Central memory CD8-positive, alpha-beta T cell (primary cell): Measurements from ENCODE around the gene ZNF423.

ENCODE experiments used
- ATAC-seq: fragments of 150-1000 bp; cut with Tn5 transposase; replicated peaks from 2 replicates; pipeline ENCODE4 v1.10.0; 2022; ENCODE audit warnings: mild to moderate bottlenecking, moderate FRiP score, moderate number of reproducible peaks; ENCODE audit not compliant: poor library complexity, severe bottlenecking; ENCODE audit errors: extremely low read depth
- DNase-seq, 2 donors: peaks; one replicate each; pipeline ENCODE4 v3.0.0; 2021; ENCODE audit warnings: low spot score in 2 of 2
- H3K27ac Mint-ChIP-seq: one replicate; pipeline ENCODE4 v1.8.0; 2022; ENCODE audit warnings: low read depth, mild to moderate bottlenecking, moderate library complexity, mixed read lengths
- H3K27me3 Mint-ChIP-seq: one replicate; pipeline ENCODE4 v1.8.0; 2022; ENCODE audit warnings: mixed read lengths
- H3K36me3 Mint-ChIP-seq: one replicate; pipeline ENCODE4 v1.8.0; 2022; ENCODE audit warnings: mild to moderate bottlenecking, moderate library complexity, mixed read lengths; ENCODE audit not compliant: insufficient read depth
- H3K4me1 Mint-ChIP-seq: one replicate; pipeline ENCODE4 v1.8.0; 2022; ENCODE audit warnings: mixed read lengths
- H3K4me3 Mint-ChIP-seq: one replicate; pipeline ENCODE4 v1.8.0; 2022; ENCODE audit warnings: mild to moderate bottlenecking, moderate library complexity, mixed read lengths
- H3K9me3 Mint-ChIP-seq: one replicate; pipeline ENCODE4 v1.8.0; 2022; ENCODE audit warnings: mixed read lengths

Gene ZNF423

DNA sequence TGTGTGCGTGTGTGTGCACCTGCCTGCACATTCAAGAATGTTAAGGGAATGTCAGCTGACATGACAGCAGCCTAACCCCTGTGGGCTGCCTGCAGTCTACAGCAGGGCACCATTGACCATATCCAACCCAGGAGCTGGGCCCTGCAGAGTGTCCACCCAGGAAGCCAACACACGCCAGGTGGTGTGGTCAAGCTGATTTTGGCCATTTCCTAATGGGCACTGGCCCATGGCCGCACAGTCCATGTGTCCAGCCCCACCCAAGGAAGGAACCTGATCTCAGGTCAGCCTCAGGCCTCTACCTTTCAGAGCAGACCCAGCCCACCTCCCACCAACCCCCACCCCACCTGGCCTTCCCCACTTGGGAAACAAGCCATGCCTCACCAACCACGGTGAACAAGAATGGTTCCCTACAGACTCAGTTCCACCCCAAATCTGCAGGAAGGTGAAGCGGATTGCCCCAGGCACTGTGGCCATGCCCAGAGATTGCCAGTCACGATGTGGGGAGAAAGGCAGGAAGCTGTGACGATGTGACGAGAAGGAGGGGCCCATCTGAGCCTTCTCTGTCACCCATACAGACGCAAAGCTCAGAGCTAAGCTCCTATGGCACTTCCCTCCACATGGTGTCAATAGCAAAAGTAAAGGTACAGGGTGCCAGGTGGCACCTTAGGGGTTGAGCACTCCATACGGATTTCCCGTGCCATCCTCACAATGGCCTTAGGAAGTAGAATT, 77.5 kb downstream of the ZNF423 start:
- no peaks in the 10 kb centered on the region for H3K36me3 Mint-ChIP-seq

DNA sequence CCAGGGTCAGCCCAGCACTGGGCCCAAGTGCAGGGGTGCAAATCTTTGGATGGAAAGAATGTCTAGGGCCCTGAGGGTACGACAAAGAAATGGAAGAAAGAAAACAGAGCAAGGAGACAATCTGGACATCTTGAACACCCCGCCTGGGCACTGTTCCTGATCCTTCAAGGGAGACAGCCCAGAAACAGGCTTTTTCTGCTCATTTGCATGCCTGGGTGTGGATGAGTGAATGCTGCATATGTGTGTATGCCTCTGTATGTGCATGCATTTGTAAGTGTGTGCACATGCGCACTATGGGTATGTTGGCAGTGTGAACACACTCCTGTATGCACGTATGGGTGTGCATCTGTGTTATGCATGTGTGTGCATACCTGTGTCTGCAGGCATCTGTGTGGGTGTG, 79.2 kb downstream of the ZNF423 start:
- H3K4me1 Mint-ChIP-seq, result no peaks in the 10 kb centered on the region
- peaks cover 10% of the 10 kb centered on the region for H3K27me3 Mint-ChIP-seq
- no peak for ATAC-seq
- no peaks in the 10 kb centered on the region for H3K9me3 Mint-ChIP-seq
- H3K27ac Mint-ChIP-seq, result no peak overlapping the region
- H3K4me3 Mint-ChIP-seq, result no peak overlapping the region
- DNase-seq, result no peak
- H3K36me3 Mint-ChIP-seq, result no peaks in the 10 kb centered on the region

More for the DNA sequence above, 77.5 kb downstream of the ZNF423 start:
- DNase-seq, result no peak
- ATAC-seq, result no peak
- Mint-ChIP-seq H3K4me1 (no peaks in the 10 kb centered on the region), H3K27ac (no peak overlapping the region), H3K9me3 (no peaks in the 10 kb centered on the region), H3K27me3 (no peaks in the 10 kb centered on the region), H3K4me3 (no peak overlapping the region)

DNA sequence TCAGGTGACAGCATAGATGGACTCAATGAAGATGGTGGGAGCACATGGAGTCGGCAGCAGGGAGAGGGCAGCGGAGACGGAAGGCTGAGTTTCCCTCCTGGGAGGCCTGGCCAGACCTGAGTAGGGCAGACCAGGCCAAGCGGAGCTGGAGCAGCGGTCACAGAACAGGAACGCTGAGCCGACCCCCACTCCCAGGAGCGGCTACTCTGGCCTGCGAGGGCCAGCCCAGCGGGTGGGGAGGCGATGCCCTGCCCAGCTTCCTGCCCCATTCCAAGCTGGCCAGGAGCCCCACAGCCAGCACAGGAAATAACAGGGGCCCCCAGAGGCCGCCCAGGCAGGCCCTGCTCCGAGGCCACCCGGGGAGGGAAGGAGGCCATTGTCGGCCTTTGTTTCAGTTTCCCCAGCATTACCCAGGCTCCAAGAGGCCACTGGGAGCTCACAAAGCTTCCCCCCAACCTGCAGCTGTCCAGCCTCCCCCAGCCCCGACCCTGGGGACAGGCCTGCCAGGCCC, 79.8 kb downstream of the ZNF423 start:
- ATAC-seq (no peak), DNase-seq (no peak)

DNA sequence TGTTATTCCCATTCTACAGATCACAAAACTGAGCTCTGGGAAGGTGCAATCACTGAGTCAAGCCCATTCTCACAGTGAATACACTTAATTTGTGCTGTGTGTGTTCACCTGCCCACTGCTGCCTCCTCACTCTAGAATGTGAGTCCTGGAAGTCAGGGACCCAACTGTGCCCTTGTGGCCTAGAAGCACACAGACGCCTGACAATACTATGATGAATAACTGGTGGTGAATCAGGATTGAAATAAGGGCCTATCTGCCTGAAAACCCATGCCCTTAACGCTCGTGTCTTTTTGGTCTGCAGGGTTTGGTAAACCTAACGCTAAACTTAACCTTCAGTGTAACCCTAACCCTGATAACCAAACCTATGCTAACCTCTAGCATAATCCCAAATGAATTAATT, 80.3 kb downstream of the ZNF423 start:
- no peak overlapping the region for H3K4me3 Mint-ChIP-seq
- DNase-seq (no peak), ATAC-seq (no peak)
- no peaks in the 10 kb centered on the region for H3K4me1 Mint-ChIP-seq
- H3K27me3 Mint-ChIP-seq, result peaks cover 15% of the 10 kb centered on the region
- H3K27ac Mint-ChIP-seq, result no peak overlapping the region
- H3K36me3 Mint-ChIP-seq, result no peaks in the 10 kb centered on the region
- no peaks in the 10 kb centered on the region for H3K9me3 Mint-ChIP-seq

More for the DNA sequence above, 79.8 kb downstream of the ZNF423 start:
- Mint-ChIP-seq H3K9me3 (no peaks in the 10 kb centered on the region), H3K27ac (no peak overlapping the region), H3K4me3 (no peak overlapping the region), H3K4me1 (no peaks in the 10 kb centered on the region), H3K36me3 (no peaks in the 10 kb centered on the region), H3K27me3 (peaks cover 15% of the 10 kb centered on the region)

DNA sequence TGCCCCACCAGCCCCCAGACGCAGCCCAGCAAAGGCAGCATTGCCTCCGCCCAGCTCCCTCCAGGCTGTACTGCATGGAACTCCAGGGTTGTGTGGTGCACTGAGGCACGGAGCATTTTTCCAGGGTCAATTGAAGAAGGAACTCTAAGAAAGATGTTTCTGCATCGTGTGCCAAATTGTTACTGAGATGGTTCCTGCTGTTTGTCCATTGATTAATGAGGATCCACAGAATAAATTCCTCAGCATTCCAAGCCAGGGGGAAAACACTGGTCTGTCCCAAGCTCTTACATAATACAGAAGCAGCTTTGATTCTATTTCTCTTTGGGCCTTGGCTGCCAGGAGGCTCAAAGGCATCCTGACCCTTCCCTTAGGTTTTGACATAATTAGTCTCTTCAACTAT, 80.9 kb downstream of the ZNF423 start:
- Mint-ChIP-seq H3K36me3 (no peaks in the 10 kb centered on the region), H3K27me3 (peaks cover 15% of the 10 kb centered on the region), H3K9me3 (no peaks in the 10 kb centered on the region), H3K4me3 (no peak overlapping the region), H3K4me1 (no peaks in the 10 kb centered on the region), H3K27ac (no peak overlapping the region)
- DNase-seq, result no peak
- ATAC-seq, result no peak

DNA sequence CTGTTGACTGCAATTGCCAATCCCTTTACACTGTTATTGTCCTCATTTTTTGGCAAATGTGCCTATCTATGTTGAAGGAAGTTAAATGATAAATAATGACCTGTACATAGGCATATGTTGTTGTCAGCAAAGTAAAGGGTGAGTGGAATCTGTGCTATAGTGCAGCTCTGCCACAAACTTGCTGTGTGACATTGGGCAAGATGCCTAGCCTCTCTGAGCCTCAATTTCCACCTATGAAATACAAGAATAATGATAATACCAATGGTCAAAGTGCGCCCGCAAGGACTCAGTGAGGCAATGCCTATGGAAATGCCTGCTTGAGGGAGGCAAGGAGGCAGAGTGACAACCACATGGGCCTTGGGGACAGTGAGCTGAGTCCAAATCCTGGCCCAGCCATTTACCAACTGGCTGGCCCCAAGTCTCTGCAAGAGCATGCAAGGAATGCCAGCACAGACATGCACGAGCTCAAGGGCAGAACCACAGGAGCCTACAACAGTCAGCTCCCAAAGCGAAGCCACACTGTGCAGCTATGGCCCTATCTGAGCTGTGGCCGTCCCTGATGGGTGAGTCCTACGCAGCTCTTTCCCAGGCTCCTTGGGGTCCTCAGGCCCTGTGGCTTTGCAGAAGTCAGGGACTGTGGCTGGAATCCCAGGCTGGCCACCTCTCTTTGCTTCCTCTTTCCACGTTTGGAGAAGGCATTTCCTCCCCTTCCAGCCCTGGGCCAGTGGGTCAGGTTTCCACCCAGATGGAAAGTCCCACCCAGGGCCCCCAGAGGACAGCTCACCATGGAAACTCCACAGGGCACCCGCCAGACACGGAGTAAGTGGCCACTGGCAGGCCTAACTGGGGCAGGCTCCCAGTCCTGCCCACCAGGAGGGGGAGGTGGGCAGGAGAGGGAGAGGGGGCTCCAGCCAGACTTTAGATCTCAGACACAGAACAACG, 82.1 kb downstream of the ZNF423 start:
- peaks cover 15% of the 10 kb centered on the region for H3K27me3 Mint-ChIP-seq
- no peaks in the 10 kb centered on the region for H3K36me3 Mint-ChIP-seq
- DNase-seq, result no peak
- H3K4me1 Mint-ChIP-seq, result no peaks in the 10 kb centered on the region
- no peaks in the 10 kb centered on the region for H3K9me3 Mint-ChIP-seq
- no peak for ATAC-seq
- no peak overlapping the region for H3K4me3 Mint-ChIP-seq
- H3K27ac Mint-ChIP-seq, result no peak overlapping the region

DNA sequence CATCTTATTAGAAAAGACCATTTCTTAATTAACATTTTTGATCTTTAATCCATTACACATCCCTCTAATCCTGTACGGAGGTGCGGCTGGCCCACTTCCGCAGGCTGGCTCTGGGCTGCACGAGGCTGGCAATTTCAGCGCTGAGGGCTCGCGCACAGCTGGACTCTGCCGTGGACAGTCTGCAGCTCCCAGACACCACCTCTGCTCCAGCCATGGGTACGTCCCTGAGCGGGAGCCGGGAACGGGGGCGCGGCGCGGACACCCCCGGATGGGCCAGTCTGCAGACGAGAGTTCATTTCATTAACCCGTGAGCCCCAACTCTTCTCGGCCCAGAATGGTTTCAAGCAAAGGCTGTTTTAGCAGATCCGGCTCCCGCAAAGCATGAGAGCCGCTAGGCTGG, 87.9 kb downstream of the ZNF423 start:
- ATAC-seq (no peak), DNase-seq (no peak)
- Mint-ChIP-seq H3K4me1 (no peaks in the 10 kb centered on the region), H3K27me3 (peaks cover 15% of the 10 kb centered on the region), H3K27ac (no peak overlapping the region), H3K9me3 (no peaks in the 10 kb centered on the region), H3K36me3 (no peaks in the 10 kb centered on the region), H3K4me3 (no peak overlapping the region)

DNA sequence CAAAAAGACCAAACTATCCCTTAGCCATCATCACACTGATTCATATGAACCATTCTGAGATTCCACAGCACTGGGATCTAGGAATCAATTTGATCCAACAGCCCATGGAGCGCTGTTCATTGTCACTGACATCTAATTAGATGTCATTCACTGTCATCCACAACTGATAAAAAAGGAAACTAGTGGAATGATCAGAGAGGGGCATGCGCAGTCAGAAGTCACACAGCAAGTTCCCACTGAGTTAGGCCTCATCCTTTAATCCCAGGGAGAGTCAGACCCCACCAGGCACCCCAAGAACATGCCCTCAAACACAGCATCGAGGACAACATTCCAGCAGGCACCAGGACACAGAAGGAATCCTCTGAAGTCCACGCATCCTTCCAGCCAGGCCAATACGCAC, 88.5 kb downstream of the ZNF423 start:
- H3K27me3 Mint-ChIP-seq, result peaks cover 12% of the 10 kb centered on the region
- H3K27ac Mint-ChIP-seq, result no peak overlapping the region
- DNase-seq (no peak), ATAC-seq (no peak)
- H3K9me3 Mint-ChIP-seq, result no peaks in the 10 kb centered on the region
- no peaks in the 10 kb centered on the region for H3K4me1 Mint-ChIP-seq
- no peaks in the 10 kb centered on the region for H3K36me3 Mint-ChIP-seq
- no peak overlapping the region for H3K4me3 Mint-ChIP-seq

DNA sequence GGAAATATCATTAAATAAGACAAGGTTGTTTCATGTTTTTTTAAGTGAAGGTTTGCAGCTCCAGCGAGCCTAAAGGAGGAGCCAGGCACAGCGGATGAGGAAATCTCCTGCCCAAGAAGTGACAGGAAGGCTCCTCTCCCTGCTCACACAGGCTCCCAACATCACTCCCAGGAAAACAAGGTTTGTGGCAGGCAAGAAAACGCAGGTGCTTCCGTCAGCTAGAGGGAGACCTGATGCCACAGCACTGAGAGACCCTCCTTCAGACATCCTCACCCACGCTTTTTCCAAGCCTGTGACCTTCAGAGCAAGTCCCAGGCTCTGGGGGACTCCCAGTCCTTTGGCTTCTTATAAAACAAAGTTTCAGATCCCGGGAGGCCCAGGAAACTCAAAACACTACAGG, 89.7 kb downstream of the ZNF423 start:
- Mint-ChIP-seq H3K9me3 (no peaks in the 10 kb centered on the region), H3K4me3 (no peak overlapping the region), H3K27me3 (no peaks in the 10 kb centered on the region), H3K4me1 (no peaks in the 10 kb centered on the region), H3K27ac (no peak overlapping the region), H3K36me3 (no peaks in the 10 kb centered on the region)
- DNase-seq, result no peak
- ATAC-seq, result no peak

DNA sequence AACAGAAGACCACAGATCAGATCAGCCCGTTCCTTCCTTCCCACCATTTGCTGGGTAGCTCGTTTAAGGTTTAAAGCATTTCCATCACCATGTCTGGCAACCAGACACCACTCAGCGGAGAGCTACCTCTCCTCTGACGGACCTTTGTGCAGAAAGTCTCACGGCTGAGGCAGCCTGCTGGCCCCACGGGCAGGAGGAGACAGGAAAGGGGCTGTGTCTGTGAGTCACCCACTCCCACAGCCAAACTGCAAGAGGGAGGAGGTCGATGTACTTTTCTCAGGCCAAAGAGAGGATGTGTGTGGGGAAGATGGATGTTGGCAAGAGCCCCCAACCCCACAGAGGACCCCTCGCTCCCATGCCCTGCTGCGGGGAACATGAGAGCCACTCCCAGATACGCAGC, 92.1 kb downstream of the ZNF423 start:
- Mint-ChIP-seq H3K4me1 (no peaks in the 10 kb centered on the region), H3K9me3 (no peaks in the 10 kb centered on the region), H3K36me3 (no peaks in the 10 kb centered on the region), H3K27ac (no peak overlapping the region), H3K27me3 (no peaks in the 10 kb centered on the region), H3K4me3 (no peak overlapping the region)
- no peak for DNase-seq
- ATAC-seq, result no peak

DNA sequence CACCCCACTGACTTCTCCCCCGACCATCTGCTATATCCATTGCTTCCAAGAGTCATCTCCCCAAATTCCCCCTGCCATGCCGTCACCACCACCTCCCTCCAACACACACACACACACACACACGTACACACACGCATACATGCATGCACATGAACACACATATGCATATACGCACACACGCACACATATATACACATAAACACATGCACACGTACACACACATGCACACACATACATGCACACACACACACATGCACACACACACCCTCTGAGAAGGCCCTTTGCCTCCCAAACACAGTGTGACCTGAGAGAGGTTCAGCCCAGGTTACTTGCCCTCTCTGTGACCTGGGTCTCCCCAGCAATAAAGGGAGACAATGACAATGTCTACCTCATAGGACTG, 95.1 kb downstream of the ZNF423 start:
- DNase-seq (no peak), ATAC-seq (no peak)
- Mint-ChIP-seq H3K27ac (no peak overlapping the region), H3K4me3 (no peak overlapping the region), H3K36me3 (no peaks in the 10 kb centered on the region), H3K9me3 (no peaks in the 10 kb centered on the region), H3K27me3 (peaks cover 22% of the 10 kb centered on the region), H3K4me1 (no peaks in the 10 kb centered on the region)

DNA sequence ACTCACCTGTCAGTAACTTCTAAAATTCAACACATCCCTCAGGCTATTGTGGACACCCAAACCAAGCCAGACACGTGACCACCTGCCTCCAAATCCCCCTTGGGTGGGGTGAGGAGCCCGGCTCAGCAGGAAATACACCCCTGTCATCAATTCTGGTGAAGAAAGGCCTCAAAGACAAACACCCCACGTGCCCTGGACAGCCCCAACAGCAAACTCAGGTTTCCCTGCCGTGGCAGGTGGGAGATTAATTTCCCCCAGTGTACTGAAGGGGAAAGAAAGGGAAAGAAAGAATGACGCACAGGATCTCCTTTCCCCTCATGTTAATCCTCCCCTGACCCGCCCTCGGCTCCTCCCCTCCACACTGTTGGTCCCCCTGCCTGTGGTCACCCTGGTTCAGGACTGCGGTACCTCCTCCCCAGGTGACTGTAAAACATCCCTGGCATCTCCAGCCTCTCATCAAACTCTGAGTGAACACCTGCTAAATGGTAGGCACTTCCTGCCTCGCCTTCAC, 98.3 kb downstream of the ZNF423 start:
- no peaks in the 10 kb centered on the region for H3K36me3 Mint-ChIP-seq
- DNase-seq (no peak), ATAC-seq (no peak)

More for the DNA sequence above, 98.3 kb downstream of the ZNF423 start:
- no peaks in the 10 kb centered on the region for H3K9me3 Mint-ChIP-seq
- H3K4me3 Mint-ChIP-seq, result no peak overlapping the region
- peaks cover 42% of the 10 kb centered on the region for H3K27me3 Mint-ChIP-seq
- no peaks in the 10 kb centered on the region for H3K4me1 Mint-ChIP-seq
- no peak overlapping the region for H3K27ac Mint-ChIP-seq
